GM19328 (cell line): ENCODE results near the gene HEBP2.

Experiments used
- ATAC-seq: cut with Tn5 transposase; IDR thresholded peaks from one replicate; pipeline ENCODE4 v1.9.1; 2021; ENCODE audit warnings: mild to moderate bottlenecking, moderate library complexity; ENCODE audit not compliant: unreplicated experiment

HEBP2 gene

GRCh38 chr6:138397128-138398122 is 6.6 kb upstream of the HEBP2 start:
- ATAC-seq = no peak

- ATAC-seq = no peak
Observed at GRCh38 chr6:138400326-138400725, 3.7 kb upstream of the HEBP2 start.

DNA sequence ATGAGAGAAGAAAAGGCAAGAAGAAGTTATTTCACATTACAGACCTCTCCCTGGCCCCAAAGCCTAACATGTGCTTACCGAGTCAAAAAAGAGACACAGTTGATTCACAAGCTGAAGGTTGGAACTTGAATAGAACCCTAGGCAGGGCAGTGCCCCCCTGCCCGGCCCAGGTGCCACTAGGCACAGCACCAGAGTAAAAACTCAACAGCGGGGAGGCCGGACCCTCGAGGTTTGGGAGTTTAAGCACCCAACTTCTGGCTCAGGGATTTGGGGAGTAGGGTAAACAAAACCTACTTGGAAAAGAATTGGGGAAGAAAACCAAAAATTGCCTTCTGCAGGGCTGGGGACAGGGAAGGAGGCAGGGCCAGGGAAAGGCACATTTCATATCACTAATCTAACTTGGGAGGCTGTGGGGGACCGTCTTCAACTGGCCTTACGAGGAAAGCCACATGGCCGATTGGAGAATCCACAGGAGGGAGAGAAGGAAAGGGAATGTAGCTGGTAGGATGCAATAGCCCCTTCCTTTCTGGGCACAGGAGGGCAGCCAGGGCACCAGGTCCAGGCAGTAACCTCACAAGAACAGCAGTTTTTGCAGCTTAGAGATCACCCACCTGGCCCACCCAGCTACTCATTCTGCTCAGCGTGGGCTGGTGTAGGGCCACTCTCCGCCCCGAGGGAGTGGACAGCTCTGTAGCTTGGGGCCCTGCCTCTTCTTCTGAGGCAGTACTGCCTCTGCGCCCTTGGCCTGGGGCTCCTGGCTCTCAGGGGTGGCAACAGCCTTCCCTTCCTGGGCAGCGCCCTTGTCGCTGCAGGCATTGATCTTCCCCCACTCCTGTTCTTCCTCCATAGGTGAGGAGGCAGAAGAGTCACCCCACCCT is 1.8 kb upstream of the HEBP2 start:
- ATAC-seq = no peak

DNA sequence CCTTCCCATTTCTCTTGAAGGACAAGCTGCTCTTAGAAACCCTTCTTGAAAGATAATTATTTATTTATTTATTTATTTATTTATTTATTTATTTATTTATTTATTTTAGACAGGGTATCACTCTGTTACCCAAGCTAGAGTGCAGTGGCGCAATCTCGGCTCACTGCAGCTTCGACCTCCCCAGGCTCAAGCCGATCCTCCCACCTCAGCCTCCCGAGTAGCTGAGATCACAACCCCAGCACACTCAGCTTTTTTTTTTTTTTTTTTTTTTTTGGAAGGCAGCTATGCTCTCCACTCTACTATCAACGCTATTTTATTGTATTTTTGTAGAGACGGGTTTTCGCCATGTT is 1.2 kb upstream of the HEBP2 start:
- no peak for ATAC-seq

DNA sequence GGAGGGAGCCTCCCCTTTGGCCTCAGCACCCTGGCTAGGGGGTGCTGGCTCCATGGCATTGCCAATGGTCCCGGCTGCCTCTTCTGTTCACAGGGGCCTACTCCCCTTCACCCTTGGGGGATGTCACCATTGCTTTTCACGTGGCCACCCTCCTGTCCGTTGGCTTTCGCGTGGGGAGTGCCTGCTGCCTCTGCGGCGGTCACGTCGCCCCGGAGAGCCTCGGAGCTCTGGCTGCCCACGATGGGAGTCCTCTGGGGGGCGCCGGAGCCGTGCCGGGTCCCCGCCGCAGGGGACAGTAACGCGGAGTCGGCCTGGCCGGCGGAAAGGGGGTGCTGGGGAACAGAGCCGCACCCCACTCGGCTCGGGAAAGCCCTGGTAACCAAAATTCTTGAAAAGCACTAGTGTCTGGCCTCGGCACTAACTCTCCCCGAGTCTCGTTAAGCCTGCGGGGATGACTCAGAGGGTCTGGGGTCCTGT is 661 bp upstream of the HEBP2 start:
- peak; percentile 10 for ATAC-seq

GRCh38 chr6:138404666-138405337 is 779 bp downstream of the HEBP2 start:
- ATAC-seq = no peak

DNA sequence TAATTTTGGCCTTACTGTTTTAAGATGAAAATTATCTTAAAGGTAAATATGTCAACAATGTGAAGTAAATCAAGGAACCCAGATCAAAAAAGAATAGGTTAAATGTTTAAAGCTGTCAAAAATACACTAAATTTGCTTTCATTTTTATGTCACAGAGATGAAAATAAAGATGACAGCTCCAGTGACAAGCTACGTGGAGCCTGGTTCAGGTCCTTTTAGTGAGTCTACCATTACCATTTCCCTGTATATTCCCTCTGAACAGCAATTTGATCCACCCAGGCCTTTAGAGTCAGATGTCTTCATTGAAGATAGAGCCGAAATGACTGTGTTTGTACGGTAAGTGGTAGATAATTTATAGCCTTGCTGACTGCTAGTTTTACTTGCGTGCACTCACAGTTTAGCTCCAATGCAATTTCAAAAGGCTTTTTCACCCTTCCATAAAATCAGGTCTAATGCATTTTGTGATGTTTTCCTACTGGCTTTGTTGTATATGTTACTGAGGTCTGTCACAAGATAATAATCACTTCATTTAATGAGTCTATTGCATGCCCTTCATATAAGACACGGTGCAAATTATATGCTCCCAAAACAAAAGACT is 1.9 kb downstream of the HEBP2 start:
- no peak for ATAC-seq

GRCh38 chr6:138406443-138406842 is 2.4 kb downstream of the HEBP2 start:
- ATAC-seq = no peak

GRCh38 chr6:138410048-138410735 is 6.2 kb downstream of the HEBP2 start:
- no peak for ATAC-seq

GRCh38 chr6:138410972-138411880 is 7.2 kb downstream of the HEBP2 start:
- ATAC-seq = no peak

DNA sequence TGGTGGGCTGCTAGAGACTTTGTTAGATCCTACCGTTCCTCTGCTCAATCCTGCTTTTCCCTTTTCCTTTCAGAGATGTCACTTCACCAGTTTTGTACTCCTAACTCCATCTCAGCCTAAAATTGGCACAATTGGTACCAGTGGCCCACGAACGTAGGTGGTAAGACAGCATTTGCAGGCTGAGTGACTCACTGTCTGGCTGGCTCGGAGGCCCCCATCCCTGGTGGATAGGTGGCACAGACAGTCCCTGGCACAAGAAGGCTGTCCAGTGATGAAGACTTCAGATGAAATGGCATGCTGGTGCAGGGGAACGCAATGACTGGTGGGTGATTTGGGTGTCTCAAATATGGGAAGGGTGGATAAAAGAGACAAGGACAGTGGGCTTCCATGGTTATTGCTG is 11.1 kb downstream of the HEBP2 start:
- ATAC-seq = no peak

- ATAC-seq = no peak
Observed at GRCh38 chr6:138416206-138416605, 12.2 kb downstream of the HEBP2 start.

DNA sequence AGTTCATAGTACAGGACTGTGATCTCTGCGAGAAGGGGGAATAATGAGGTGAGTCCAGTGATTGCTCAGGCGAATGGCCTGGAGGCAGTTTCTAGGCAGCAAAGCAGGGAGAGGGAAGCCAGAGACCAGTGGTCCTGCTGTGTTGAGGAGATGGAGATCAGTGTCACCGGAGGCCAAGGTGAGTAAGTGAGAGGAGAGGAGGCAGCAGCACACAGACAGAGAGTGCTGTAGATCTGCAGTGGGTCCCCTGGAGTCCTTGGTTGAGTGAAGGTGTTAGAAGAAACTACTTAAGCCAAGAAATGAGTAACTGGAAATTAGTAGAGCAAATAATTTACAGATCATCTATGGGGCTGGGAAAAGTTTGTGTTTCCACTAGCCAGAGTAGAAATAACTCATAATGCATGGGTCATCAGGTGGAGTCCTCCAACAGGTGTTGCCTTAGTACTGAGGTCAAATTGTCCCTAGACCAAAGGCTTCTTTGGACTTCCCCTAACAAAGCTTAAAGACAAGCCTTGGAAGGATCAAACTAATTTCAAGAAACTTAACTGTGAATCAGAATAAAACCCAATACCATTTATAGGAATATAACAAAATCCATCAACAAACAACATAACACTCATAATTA is 13.6 kb downstream of the HEBP2 start:
- ATAC-seq = no peak

DNA sequence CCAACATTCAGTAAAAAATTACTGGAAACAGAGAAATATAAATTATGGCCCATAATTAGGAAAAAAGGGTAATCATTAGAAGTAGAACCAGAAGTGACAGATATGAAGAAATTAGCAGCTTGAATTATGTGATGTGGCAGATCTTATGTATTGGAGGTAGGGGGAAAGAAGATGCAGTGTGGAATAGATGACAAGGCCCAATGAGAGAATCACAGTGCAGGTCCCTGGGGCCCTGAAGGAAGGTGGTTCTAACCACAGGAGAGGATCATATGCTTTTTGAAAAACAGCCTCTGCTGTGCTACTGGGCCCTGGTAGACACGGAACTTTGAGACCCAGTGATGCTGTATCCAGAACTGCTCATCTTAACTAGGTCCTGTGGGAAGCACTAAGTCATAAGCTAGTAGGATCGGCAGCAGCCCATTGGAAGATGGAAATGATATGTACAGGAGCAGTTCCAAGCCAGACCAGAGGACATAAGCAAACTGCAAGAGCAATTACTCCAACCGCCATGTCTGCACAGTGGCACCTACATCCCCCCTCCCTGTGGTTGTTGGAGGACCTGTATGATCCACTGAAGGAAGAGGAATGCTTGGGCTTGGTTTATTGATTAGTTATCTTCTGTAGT is 14.2 kb downstream of the HEBP2 start:
- ATAC-seq = no peak

DNA sequence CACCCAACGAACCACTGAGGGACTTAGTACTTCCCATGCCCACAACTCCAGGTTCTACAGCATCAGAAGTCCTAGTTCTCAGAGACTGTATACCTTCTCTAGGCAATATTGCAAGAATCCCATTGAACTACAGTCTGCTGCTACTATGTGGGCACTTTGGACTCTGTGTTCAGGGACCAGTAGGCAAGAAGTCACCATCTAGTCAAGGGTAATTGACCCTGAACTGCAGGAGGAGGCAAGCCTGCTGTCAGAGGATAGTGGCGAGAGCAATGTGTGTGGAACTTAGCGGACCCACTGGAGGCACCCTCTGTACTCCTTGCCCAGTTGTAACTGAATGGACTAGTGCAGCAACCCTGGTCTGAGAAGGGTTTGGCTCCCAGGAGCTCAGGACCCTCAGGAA is 15.7 kb downstream of the HEBP2 start:
- ATAC-seq = no peak

DNA sequence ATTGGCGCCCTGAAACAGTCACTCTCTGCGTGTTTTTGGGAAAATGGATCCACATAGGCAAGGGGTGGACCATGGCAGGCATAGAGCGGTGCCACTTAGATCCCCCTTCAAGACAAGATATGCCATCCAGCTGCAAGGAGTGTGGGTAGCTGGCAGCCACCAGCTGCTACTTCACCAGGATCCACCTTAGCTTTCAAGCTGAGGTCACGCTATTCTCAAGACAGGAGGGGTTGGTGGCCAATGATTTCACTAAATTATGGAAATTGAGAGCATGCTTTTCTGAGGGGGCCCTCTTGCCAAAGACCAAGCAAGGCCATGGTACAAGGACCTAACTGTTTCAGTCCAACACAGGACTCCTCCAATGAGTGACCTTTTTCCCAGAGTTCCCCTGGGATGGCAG is 16.3 kb downstream of the HEBP2 start:
- no peak for ATAC-seq

- no peak for ATAC-seq
Observed at GRCh38 chr6:138421089-138421488, 17.1 kb downstream of the HEBP2 start.

- ATAC-seq = no peak
Observed at GRCh38 chr6:138421608-138422007, 17.6 kb downstream of the HEBP2 start.
